A204.1 (cell line): ENCODE data around the gene NIM1K.
"Not testable (repeated sequence)": the region's sequence is repeated elsewhere in the genome, so short reads cannot be mapped to it uniquely, and the experiment has no call there.

Experiments used
- FAIRE-seq: peaks from 2 replicates; lab custom pipeline; 2012; peaks lifted over from hg19 to GRCh38; lab: Jason Lieb, UNC

The NIM1K gene

DNA sequence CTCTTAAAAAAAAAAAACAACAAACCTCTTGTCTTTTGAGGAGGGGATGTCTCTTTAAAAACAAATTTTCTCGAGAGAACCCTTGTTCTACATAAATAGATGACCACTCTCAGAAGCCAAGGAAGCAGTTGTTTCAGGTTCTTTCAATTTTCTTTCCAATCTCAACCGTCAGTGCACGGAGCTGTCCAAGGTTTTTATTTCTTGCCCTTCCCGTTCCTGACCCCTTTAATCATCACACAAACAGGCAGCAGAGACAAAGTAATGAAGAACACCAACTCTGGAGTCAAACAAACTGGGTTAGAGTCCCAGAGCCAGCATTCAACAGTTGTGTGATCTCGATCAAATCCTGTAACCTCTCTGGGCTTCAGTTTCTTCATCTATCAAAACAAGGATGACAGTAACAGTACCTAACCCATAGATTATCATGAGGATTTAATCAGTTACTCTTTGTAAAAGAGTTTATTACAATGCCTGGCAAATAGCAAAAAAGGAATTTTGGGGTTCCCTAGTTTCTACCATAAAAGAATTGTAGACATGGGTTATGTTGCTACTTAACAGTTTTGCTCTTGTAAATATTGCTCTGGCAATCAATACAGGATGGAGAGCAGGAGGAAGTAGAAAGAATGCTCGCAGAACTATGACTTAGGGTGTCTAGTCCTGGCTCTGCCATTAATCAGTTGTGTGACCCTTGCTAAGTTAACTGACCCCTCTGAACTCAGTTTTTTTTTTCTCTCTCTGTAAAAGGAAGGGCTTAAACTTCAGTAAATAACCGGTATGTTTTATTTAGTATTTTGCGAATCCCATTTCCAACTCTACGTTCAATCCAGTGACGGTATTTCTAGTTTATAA, 1.0 kb upstream of the NIM1K start:
- no peak for FAIRE-seq

DNA sequence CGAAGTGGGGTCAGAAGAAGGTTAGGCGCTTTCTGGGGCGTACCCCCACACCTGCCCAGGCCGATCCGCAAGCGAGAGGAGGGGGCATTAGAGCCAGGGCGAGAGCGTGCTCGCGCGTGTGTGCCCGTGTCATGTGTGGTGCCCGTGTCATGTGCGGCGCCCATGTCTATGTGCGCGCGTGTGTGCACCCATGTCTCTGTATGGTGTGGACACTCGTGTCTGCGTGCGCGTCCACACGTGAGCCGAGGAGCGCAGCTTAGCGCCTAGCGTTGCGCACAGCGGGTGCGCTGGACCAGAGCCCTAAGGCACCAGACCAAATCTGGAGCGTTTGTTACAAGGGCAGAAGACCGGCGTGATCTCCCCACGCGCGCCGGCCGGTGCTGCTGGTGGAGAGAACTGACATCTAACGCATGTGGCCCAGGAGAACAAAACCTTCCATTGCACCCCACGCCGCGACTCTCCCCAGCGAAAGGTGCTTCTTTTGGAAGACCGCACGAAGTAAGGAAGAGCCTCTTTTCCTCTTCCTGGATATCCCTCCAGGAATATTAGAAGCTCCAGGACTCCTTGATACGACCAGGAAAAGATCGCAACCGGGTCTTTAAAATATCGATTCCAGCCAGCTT, 644 bp downstream of the NIM1K start:
- no peak for FAIRE-seq

GRCh38 chr5:43193181-43193893, 1.3 kb downstream of the NIM1K start:
- FAIRE-seq = no peak

- FAIRE-seq = no peak
Observed at GRCh38 chr5:43193894-43194265, 1.9 kb downstream of the NIM1K start.

- no peak for FAIRE-seq
Observed at GRCh38 chr5:43195670-43196265, 3.7 kb downstream of the NIM1K start.

DNA sequence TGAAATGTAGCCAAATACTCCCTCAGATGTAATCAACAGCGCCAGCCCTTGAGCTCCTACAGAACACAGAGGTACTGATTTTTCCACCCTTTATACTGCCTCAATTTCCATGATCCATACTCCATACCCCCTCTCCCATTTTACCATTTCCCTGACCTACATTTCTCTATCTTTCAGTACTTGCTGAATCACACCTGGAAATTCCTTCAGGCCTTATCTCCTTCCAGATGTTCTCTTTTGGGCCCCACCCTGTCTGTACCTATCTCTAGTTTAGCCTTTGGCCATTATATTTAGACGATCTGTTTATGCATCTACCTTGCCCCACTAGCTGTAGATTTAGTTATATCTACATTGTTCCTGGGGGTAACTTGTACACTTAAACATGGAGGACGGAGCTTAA, 5.5 kb downstream of the NIM1K start:
- no peak for FAIRE-seq

GRCh38 chr5:43201442-43201841, 9.4 kb downstream of the NIM1K start:
- FAIRE-seq = not testable (repeated sequence)

- FAIRE-seq = no peak
Observed at GRCh38 chr5:43202380-43202779, 10.4 kb downstream of the NIM1K start.

DNA sequence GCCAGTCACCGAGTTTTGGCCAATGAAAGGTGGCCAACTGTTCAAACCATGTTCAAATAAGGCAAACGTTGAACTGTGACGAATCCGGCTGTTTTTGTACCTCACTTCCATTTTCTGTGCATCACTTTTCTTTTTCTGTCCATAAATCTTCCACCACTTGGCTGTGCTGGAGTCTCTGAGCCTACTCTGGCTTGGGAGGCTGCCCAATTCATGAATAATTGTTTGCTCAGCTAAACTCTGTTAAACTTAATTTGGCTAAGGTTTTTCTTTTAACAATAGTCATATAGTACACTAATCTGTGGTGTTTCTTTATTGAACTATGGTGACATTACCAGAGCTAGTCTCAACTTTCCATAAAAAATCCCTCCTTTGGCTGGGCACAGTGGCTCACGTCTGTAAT, 11.3 kb downstream of the NIM1K start:
- no peak for FAIRE-seq

- FAIRE-seq = no peak
Observed at GRCh38 chr5:43204958-43205357, 12.9 kb downstream of the NIM1K start.

GRCh38 chr5:43207601-43208000, 15.6 kb downstream of the NIM1K start:
- no peak for FAIRE-seq

GRCh38 chr5:43208658-43209057, 16.6 kb downstream of the NIM1K start:
- FAIRE-seq = no peak

DNA sequence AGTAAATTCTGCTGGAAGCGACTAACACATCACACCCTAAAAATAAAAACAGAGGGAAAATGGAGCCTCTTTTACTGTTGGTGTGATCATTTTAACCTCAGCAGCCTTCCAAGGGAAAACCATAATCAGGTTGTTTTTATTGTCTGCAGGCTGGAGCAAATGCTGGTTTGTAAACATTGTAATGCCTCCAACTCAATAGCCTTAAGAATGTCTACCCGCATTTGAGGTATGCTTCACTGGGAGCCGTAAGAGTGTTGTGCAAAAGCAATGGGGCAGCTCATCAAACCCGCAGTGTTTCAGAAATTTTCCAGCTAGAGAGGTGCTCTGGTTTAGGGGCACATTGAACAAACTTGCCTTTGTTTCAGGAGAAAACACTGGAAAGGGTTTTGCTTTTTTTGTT, 17.0 kb downstream of the NIM1K start:
- FAIRE-seq = no peak

DNA sequence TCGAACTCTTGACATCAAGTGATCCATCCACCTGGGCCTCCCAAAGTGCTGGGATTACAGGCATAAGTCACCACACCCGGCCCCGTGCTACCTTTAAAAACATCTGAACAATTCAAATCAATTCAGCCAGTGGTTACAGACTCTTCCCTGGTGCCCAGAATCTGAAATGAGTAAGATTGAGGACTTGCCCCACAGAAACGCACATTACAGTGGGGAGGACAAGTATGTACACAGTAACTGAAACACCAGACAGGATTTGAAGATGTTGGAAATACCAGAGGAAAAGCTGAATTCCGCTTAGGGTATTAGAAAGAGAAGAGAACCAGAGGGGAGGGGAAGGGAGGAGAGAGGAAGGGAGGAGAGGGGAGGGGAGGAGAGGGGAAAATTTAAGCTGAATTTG, 17.8 kb downstream of the NIM1K start:
- FAIRE-seq = no peak

DNA sequence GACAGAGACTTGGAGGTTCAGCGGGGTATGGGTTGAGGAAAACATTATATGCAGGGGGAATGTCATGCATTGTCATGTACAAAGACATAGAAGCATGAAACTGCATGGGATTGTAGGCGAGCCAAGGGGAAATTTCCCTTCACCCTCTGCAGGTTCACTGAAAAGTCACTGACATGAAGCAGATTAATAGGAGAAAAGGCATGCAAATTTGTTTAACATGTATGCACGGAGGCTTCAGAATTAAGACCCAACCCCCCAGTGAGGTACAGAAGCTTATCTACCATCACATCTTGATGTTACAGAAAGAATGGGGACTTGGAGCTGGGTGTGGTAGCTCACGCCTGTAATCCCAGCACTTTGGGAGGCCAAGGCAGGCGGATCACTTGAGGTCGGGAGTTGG, 18.5 kb downstream of the NIM1K start:
- no peak for FAIRE-seq

DNA sequence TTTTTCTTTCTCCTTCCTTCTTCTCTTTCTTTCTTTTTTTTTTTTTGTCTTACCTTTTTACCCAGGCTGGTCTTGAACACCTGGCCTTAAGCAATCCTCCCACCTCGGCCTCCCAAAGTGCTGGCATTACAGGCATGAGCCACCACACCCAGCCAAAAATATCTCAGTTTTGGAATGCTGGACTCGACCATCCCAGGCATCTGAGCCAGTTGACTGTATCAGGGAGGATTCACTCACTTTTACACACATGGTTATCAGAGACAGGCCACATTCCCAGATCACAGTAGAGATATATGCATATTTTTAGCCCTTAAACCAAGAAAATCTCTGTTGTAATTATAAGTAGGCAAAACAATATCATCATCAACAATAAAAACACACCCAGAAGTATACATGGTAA, 21.9 kb downstream of the NIM1K start:
- FAIRE-seq = no peak

DNA sequence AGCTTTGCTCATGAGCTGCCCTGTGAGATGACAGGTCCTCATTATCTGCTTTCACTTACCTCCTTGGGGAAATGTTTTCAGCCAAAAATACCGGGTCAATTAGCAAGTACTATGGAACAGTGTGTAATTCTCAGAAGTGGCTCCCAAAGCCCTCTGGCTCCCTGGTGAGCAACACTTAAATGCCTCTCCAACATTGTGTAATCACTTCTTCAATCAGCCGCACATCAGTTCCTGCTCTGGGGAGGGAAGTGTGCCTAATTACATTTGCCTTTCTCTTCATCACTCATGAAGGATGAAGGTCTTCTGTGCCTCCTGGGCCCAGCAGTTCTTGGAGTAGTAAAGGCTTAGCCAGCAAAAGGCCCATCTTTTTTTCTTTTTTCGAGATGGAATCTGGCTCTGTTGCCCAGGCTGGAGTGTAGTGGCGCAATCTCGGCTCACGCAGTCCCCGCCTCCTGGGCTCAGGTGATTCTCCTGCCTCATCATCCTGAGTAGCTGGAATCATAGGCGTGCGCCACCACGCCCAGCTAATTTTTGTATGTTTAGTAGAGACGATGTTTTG, 23.1 kb downstream of the NIM1K start:
- FAIRE-seq = no peak

DNA sequence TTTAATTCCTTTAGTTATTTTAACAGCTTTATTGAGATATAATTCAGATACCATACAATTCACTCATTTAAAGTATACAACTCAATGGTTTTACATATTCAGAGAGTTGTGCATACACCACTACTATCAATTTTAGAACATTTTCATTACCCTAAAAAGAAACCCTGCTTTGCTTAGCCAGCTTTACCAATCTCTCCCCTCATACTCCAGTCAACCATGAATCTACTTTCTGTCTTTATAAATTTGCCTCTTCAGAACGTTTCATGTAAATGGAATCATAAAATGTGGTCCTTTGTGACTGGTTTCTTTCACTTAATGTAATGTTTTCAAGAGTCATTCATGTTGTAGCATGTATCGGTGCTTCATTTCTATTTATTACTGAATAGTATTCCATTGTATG, 24.9 kb downstream of the NIM1K start:
- no peak for FAIRE-seq

GRCh38 chr5:43219120-43219519, 27.1 kb downstream of the NIM1K start:
- FAIRE-seq = no peak

GRCh38 chr5:43221502-43221901, 29.5 kb downstream of the NIM1K start:
- no peak for FAIRE-seq

GRCh38 chr5:43225649-43226245, 33.7 kb downstream of the NIM1K start:
- FAIRE-seq = no peak

- FAIRE-seq = peak; percentile 96
Observed at GRCh38 chr5:43227655-43228054, 35.6 kb downstream of the NIM1K start.
